ENCODE measurements around the gene PPM1D. TPM values are rescaled to one million over a fixed set of nuclear protein-coding genes. Genes with fewer than 3 reads are reported as not detected.

PPM1D gene
- total RNA-seq, 1 donor from 2014 or later, result 28.7 TPM

GRCh38 chr17:60678118-60678444 is 78.1 kb downstream of the PPM1D start:
- H4K20me1 ChIP-seq (ENCODE audit: insufficient read depth, low read length), result no peaks in the 10 kb centered on the region
- Mint-ChIP-seq H3K4me1 (ENCODE audit: low read depth, unreplicated experiment) (peaks cover 8% of the 10 kb centered on the region), H3K9me3 (ENCODE audit: unreplicated experiment) (peaks cover 1% of the 10 kb centered on the region), H3K4me3 (ENCODE audit: unreplicated experiment) (peak overlapping the region; percentile 99), H3K27me3 (ENCODE audit: low read depth, unreplicated experiment) (no peaks in the 10 kb centered on the region), H3K36me3 (ENCODE audit: low read depth, unreplicated experiment) (no peaks in the 10 kb centered on the region), H3K27ac (ENCODE audit: unreplicated experiment) (peak overlapping the region; percentile 91)
- FAIRE-seq (no peak), DNase-seq (ENCODE audit: low read depth) (no peak)
- H2AFZ ChIP-seq (ENCODE audit: low read depth, low read length), result peak overlapping the region; percentile 89
- TF ChIP-seq, protein P1, sequence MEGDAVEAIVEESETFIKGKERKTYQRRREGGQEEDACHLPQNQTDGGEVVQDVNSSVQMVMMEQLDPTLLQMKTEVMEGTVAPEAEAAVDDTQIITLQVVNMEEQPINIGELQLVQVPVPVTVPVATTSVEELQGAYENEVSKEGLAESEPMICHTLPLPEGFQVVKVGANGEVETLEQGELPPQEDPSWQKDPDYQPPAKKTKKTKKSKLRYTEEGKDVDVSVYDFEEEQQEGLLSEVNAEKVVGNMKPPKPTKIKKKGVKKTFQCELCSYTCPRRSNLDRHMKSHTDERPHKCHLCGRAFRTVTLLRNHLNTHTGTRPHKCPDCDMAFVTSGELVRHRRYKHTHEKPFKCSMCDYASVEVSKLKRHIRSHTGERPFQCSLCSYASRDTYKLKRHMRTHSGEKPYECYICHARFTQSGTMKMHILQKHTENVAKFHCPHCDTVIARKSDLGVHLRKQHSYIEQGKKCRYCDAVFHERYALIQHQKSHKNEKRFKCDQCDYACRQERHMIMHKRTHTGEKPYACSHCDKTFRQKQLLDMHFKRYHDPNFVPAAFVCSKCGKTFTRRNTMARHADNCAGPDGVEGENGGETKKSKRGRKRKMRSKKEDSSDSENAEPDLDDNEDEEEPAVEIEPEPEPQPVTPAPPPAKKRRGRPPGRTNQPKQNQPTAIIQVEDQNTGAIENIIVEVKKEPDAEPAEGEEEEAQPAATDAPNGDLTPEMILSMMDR (IDR thresholded peaks at IDR 0.05; ENCODE audit: insufficient read depth, low read depth, low read length), result no peak
- TF ChIP-seq EZH2 (IDR thresholded peaks at IDR 0.05; ENCODE audit: insufficient read depth, low read length), result no peak
- peak overlapping the region; percentile 88 for H3K9ac ChIP-seq (ENCODE audit: low read length)
- H3K4me3 ChIP-seq (ENCODE audit: insufficient read depth, low read depth, low read length), result peak overlapping the region; percentile 81
- no peaks in the 10 kb centered on the region for H3K79me2 ChIP-seq (ENCODE audit: insufficient read depth, low read length)
- peaks cover 6% of the 10 kb centered on the region for H3K4me1 ChIP-seq (ENCODE audit: insufficient read depth, low read length)
- H3K9me3 ChIP-seq (ENCODE audit: insufficient read depth, low read depth, low read length), result no peaks in the 10 kb centered on the region
- H3K36me3 ChIP-seq (ENCODE audit: insufficient read depth, low read length), result no peaks in the 10 kb centered on the region
- H3K27ac ChIP-seq (ENCODE audit: low read depth, low read length), result no peak overlapping the region
- H3K27me3 ChIP-seq (ENCODE audit: insufficient read depth, low read length), result no peaks in the 10 kb centered on the region
- peak overlapping the region; percentile 94 for H3K4me2 ChIP-seq (ENCODE audit: low read length)

DNA sequence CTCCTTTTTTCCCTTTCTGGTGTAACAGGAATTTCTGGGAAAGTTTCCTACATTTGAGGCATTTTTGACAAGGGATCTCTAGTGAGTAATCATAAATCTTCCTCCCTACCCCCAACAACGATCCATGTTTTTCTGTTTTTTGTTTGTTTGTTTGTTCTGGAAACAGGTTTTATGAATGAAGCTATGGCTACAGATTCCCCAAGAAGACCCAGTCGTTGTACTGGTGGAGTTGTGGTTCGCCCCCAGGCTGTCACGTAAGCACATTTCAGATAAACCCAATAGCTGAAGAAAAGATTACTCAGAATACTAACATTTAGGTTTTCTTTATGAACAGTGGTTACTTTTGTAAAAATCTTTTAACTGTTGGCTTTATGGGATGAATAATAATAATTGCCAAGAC is 79.3 kb downstream of the PPM1D start:
- FAIRE-seq (no peak), DNase-seq (ENCODE audit: low read depth) (no peak)
- H3K4me3 ChIP-seq (ENCODE audit: insufficient read depth, low read depth, low read length), result no peak overlapping the region
- no peak overlapping the region for H2AFZ ChIP-seq (ENCODE audit: low read depth, low read length)
- no peak overlapping the region for H3K27ac Mint-ChIP-seq (ENCODE audit: unreplicated experiment)
- H3K27me3 Mint-ChIP-seq (ENCODE audit: low read depth, unreplicated experiment), result no peaks in the 10 kb centered on the region
- peak overlapping the region; percentile 66 for H3K4me3 Mint-ChIP-seq (ENCODE audit: unreplicated experiment)
- no peaks in the 10 kb centered on the region for H3K27me3 ChIP-seq (ENCODE audit: insufficient read depth, low read length)
- H3K79me2 ChIP-seq (ENCODE audit: insufficient read depth, low read length), result no peaks in the 10 kb centered on the region
- H4K20me1 ChIP-seq (ENCODE audit: insufficient read depth, low read length), result no peaks in the 10 kb centered on the region
- H3K36me3 Mint-ChIP-seq (ENCODE audit: low read depth, unreplicated experiment), result no peaks in the 10 kb centered on the region
- TF ChIP-seq EZH2 (IDR thresholded peaks at IDR 0.05; ENCODE audit: insufficient read depth, low read length), result no peak
- TF ChIP-seq, protein P1 (IDR thresholded peaks at IDR 0.05; ENCODE audit: insufficient read depth, low read depth, low read length), result no peak
- no peak overlapping the region for H3K27ac ChIP-seq (ENCODE audit: low read depth, low read length)
- H3K4me2 ChIP-seq (ENCODE audit: low read length), result no peak overlapping the region
- peaks cover 4% of the 10 kb centered on the region for H3K36me3 ChIP-seq (ENCODE audit: insufficient read depth, low read length)
- H3K4me1 Mint-ChIP-seq (ENCODE audit: low read depth, unreplicated experiment), result peaks cover 8% of the 10 kb centered on the region
- H3K9me3 ChIP-seq (ENCODE audit: insufficient read depth, low read depth, low read length), result no peaks in the 10 kb centered on the region
- H3K4me1 ChIP-seq (ENCODE audit: insufficient read depth, low read length), result peaks cover 6% of the 10 kb centered on the region
- H3K9ac ChIP-seq (ENCODE audit: low read length), result no peak overlapping the region
- peaks cover 1% of the 10 kb centered on the region for H3K9me3 Mint-ChIP-seq (ENCODE audit: unreplicated experiment)

DNA sequence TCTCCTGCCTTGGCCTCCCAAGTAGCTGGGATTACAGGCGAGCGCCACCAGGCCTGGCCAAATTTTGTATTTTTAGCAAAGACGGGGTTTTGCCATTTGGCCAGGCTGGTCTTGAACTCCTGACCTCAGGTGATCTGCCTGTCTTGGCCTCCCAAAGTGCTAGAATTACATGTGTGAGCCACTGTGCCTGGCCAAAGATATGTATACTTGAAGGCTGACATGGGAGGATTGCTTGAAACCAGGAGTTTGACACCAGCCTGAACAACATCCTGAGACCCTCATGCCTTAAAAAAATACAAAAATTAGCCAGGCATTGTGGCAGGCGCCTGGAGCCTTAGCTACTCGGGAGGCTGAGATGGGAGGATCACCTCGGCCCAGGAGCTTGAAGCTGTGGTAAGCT is 80.8 kb downstream of the PPM1D start:
- Histone ChIP-seq H3K4me2 (ENCODE audit: low read length) (no peak overlapping the region), H2AFZ (ENCODE audit: low read depth, low read length) (no peak overlapping the region), H3K9me3 (ENCODE audit: insufficient read depth, low read depth, low read length) (no peaks in the 10 kb centered on the region), H3K9ac (ENCODE audit: low read length) (no peak overlapping the region), H3K27me3 (ENCODE audit: insufficient read depth, low read length) (no peaks in the 10 kb centered on the region), H3K4me3 (ENCODE audit: insufficient read depth, low read depth, low read length) (no peak overlapping the region), H4K20me1 (ENCODE audit: insufficient read depth, low read length) (no peaks in the 10 kb centered on the region), H3K36me3 (ENCODE audit: insufficient read depth, low read length) (peaks cover 8% of the 10 kb centered on the region), H3K27ac (ENCODE audit: low read depth, low read length) (no peak overlapping the region), H3K79me2 (ENCODE audit: insufficient read depth, low read length) (no peaks in the 10 kb centered on the region), H3K4me1 (ENCODE audit: insufficient read depth, low read length) (peaks cover 6% of the 10 kb centered on the region)
- no peak for DNase-seq (ENCODE audit: low read depth)
- Mint-ChIP-seq H3K4me3 (ENCODE audit: unreplicated experiment) (no peak overlapping the region), H3K4me1 (ENCODE audit: low read depth, unreplicated experiment) (peaks cover 8% of the 10 kb centered on the region), H3K9me3 (ENCODE audit: unreplicated experiment) (no peaks in the 10 kb centered on the region), H3K27me3 (ENCODE audit: low read depth, unreplicated experiment) (no peaks in the 10 kb centered on the region), H3K27ac (ENCODE audit: unreplicated experiment) (no peak overlapping the region), H3K36me3 (ENCODE audit: low read depth, unreplicated experiment) (peaks cover 3% of the 10 kb centered on the region)
- TF ChIP-seq, protein P1 (IDR thresholded peaks at IDR 0.05; ENCODE audit: insufficient read depth, low read depth, low read length), result no peak
- no peak for TF ChIP-seq EZH2 (IDR thresholded peaks at IDR 0.05; ENCODE audit: insufficient read depth, low read length)
- no peak for FAIRE-seq
